CD4-positive, CD25-positive, alpha-beta regulatory T cell (primary cell): ENCODE measurements around the gene GPR137. TPM values are rescaled to one million over a fixed set of nuclear protein-coding genes. Genes with fewer than 3 reads are reported as not detected.
A peak's percentile ranks its signal among the peaks of the same experiment; 100 is the strongest.
"Not testable (repeated sequence)": the region's sequence is repeated elsewhere in the genome, so short reads cannot be mapped to it uniquely, and the experiment has no call there.

Experiments used
- ATAC-seq, 2 donors: fragments of 150-1000 bp; cut with Tn5 transposase; one replicate each; pipeline ENCODE4 v1.10.0; 2021; ENCODE audit warnings: low read depth in 2 of 2, moderate number of reproducible peaks in 2 of 2, moderate library complexity in 1 of 2
- DNase-seq, 3 donors: peaks; one replicate each; pipeline versions ENCODE4 v3.0.0 to v3.0.0-alpha.2; 2012 to 2022; ENCODE audit warnings: mixed read lengths in 1 of 3
- H3K27ac ChIP-seq: one replicate; pipeline ENCODE4 v1.7.0; 2013; ENCODE audit warnings: mild to moderate bottlenecking, low read length; ENCODE audit not compliant: insufficient read depth, poor library complexity, severe bottlenecking
- H3K27me3 ChIP-seq: one replicate; pipeline ENCODE4 v1.7.0; 2013; ENCODE audit warnings: low read length; ENCODE audit not compliant: control insufficient read depth, insufficient read depth
- H3K36me3 ChIP-seq: one replicate; pipeline ENCODE4 v1.7.0; 2013; ENCODE audit warnings: mild to moderate bottlenecking, low read length, moderate library complexity; ENCODE audit not compliant: control insufficient read depth, insufficient read depth
- H3K4me1 ChIP-seq: 2 replicates; pipeline ENCODE4 v1.7.0; 2013; ENCODE audit warnings: mild to moderate bottlenecking, low read length; ENCODE audit not compliant: insufficient read depth, control insufficient read depth, poor library complexity, severe bottlenecking
- H3K4me3 ChIP-seq: one replicate; pipeline ENCODE4 v1.7.0; 2013; ENCODE audit warnings: low read depth, mild to moderate bottlenecking, low read length, moderate library complexity
- H3K9me3 ChIP-seq, 2 experiments: 1 replicate in 1 of 2; 2 replicates in 1 of 2; pipeline ENCODE4 v1.7.0; 2013; ENCODE audit warnings: low read length in 2 of 2, mild to moderate bottlenecking in 1 of 2, moderate library complexity in 1 of 2; ENCODE audit not compliant: control insufficient read depth in 2 of 2
- H3K27ac Mint-ChIP-seq, 3 donors: one replicate each; pipeline ENCODE4 v1.8.0; 2020 to 2022; ENCODE audit warnings: mild to moderate bottlenecking in 3 of 3, mixed read lengths in 3 of 3, moderate library complexity in 2 of 3
- H3K27me3 Mint-ChIP-seq: one replicate; pipeline ENCODE4 v1.8.0; 2022; ENCODE audit warnings: mild to moderate bottlenecking, mixed read lengths
- H3K36me3 Mint-ChIP-seq: one replicate; pipeline ENCODE4 v1.8.0; 2020; ENCODE audit warnings: mixed read lengths
- H3K4me1 Mint-ChIP-seq, 4 donors: one replicate each; pipeline ENCODE4 v1.8.0; 2020 to 2022; ENCODE audit warnings: mixed read lengths in 4 of 4, mild to moderate bottlenecking in 1 of 4
- H3K4me3 Mint-ChIP-seq, 4 donors: one replicate each; pipeline ENCODE4 v1.8.0; 2020 to 2022; ENCODE audit warnings: mild to moderate bottlenecking in 4 of 4, mixed read lengths in 4 of 4, moderate library complexity in 3 of 4
- H3K9me3 Mint-ChIP-seq, 7 donors: one replicate each; pipeline ENCODE4 v1.8.0; 2020 to 2022; ENCODE audit warnings: mixed read lengths in 7 of 7, mild to moderate bottlenecking in 3 of 7, moderate library complexity in 2 of 7
- polyA plus RNA-seq, 4 donors: library from polyadenylated mRNA; unstranded; fragments of 300-500 nt; fragmentation: Illumina TruSeq; gene quantifications; one replicate each; pipeline ENCODE4 v1.2.3, GENCODE V29; 2021
- total RNA-seq: library from RNA; stranded (reverse); gene quantifications from one replicate; pipeline ENCODE4 v1.2.3, GENCODE V29; 2022

The GPR137 gene
- total and polyA plus RNA-seq, 5 donors from 2014 or later = 4.1 to 26.0 (median 6.5) TPM

- Mint-ChIP-seq H3K9me3 (no peaks in the 10 kb centered on the region), H3K27me3 (peaks cover 13% of the 10 kb centered on the region), H3K27ac (peak overlapping the region; percentile 88 to 96 (median 95)), H3K4me3 (peak overlapping the region; percentile 95 to 99 (median 97)), H3K4me1 (peaks cover 7 to 39% (median 16%) of the 10 kb centered on the region in 4 donors), H3K36me3 (no peaks in the 10 kb centered on the region)
- Histone ChIP-seq H3K27ac (peak overlapping the region; percentile 79), H3K9me3 (no peaks in the 10 kb centered on the region), H3K27me3 (no peaks in the 10 kb centered on the region), H3K4me3 (peak overlapping the region; percentile 77), H3K36me3 (no peaks in the 10 kb centered on the region), H3K4me1 (peaks cover 30% of the 10 kb centered on the region)
- DNase-seq = peak; percentile 62 to 80 (median 72)
- peak; percentile 6 for ATAC-seq
Measured at GRCh38 chr11:64305691-64306562, 20.3 kb downstream of the GPR137 start.

- no peaks in the 10 kb centered on the region for H3K27me3 ChIP-seq
- H3K27ac ChIP-seq = peak overlapping the region; percentile 79
- Mint-ChIP-seq H3K4me1 (peaks cover 8 to 40% (median 14%) of the 10 kb centered on the region in 4 donors), H3K27ac (peak overlapping the region in 2 of 3 donors; percentile 95 to 96), H3K27me3 (peaks cover 9% of the 10 kb centered on the region), H3K9me3 (no peaks in the 10 kb centered on the region), H3K4me3 (peak overlapping the region; percentile 95 to 99 (median 97)), H3K36me3 (no peaks in the 10 kb centered on the region)
- no peak for DNase-seq
- H3K4me1 ChIP-seq = peaks cover 26% of the 10 kb centered on the region
- H3K9me3 ChIP-seq = no peaks in the 10 kb centered on the region
- H3K36me3 ChIP-seq = no peaks in the 10 kb centered on the region
- no peak for ATAC-seq
- H3K4me3 ChIP-seq = peak overlapping the region; percentile 77
Measured at GRCh38 chr11:64306563-64306875, 20.9 kb downstream of the GPR137 start.

DNA sequence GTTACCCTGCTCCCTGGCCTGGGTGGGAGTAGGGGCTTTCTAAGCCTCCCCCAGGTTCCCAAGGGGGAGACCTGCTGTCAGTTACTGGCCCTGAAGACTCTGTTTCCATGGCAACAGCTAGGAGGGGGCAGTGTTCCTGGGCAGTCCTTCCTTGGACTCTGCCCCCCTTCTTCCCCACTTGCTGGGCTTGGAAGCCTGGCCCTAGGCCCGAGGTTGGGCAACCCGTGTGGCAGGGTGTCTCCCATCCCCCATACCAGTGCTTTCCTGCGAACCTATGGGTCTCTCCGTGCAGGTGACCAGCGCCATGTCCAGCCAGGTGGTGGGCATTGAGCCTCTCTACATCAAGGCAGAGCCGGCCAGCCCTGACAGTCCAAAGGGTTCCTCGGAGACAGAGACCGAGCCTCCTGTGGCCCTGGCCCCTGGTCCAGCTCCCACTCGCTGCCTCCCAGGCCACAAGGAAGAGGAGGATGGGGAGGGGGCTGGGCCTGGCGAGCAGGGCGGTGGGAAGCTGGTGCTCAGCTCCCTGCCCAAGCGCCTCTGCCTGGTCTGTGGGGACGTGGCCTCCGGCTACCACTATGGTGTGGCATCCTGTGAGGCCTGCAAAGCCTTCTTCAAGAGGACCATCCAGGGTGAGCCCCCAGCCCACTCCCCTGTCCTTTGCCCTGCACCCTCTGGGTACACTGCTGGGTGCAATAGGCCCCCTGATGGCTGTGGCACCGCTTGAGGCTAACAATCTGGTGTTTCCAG lies 21.4 kb downstream of the GPR137 start:
- Mint-ChIP-seq H3K27me3 (peaks cover 9% of the 10 kb centered on the region), H3K4me1 (peaks cover 8 to 36% (median 14%) of the 10 kb centered on the region in 4 donors), H3K9me3 (no peaks in the 10 kb centered on the region), H3K27ac (peak overlapping the region; percentile 8 to 96 (median 95)), H3K36me3 (no peaks in the 10 kb centered on the region), H3K4me3 (peak overlapping the region; percentile 70 to 97 (median 96))
- ATAC-seq (no peak), DNase-seq (no peak)
- Histone ChIP-seq H3K27ac (peak overlapping the region; percentile 79), H3K4me3 (peak overlapping the region; percentile 77), H3K4me1 (peaks cover 26% of the 10 kb centered on the region), H3K27me3 (no peaks in the 10 kb centered on the region), H3K9me3 (no peaks in the 10 kb centered on the region), H3K36me3 (no peaks in the 10 kb centered on the region)

DNA sequence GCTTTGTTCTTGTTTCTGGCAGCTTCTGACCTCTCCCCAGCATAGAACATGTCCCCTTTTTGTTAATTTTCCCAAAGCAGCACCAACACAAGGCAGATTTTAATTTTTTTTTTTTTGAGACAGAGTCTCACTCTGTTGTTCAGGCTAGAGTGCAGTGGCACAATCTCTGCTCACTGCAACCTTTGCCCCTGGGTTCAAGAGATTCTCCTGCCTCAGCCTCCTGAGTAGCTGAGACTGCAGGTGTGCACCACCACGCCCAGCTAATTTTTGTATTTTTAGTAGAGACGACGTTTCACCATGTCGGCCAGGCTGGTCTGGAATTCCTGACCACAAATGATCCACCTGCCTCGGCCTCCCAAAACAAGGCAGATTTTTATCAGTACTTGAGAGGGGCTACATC lies 22.1 kb downstream of the GPR137 start:
- not testable (repeated sequence) for H3K27me3 ChIP-seq, H3K9me3 ChIP-seq, H3K27me3 Mint-ChIP-seq, H3K9me3 Mint-ChIP-seq, ATAC-seq, H3K36me3 Mint-ChIP-seq, DNase-seq, H3K4me3 ChIP-seq, H3K36me3 ChIP-seq, H3K27ac ChIP-seq
- Mint-ChIP-seq H3K4me1 (peaks cover 10 to 43% (median 16%) of the 10 kb centered on the region in 4 donors), H3K4me3 (peak overlapping the region; percentile 46 to 75 (median 68)), H3K27ac (peak overlapping the region in 1 of 3 donors; percentile 71)
- H3K4me1 ChIP-seq = peaks cover 26% of the 10 kb centered on the region

DNA sequence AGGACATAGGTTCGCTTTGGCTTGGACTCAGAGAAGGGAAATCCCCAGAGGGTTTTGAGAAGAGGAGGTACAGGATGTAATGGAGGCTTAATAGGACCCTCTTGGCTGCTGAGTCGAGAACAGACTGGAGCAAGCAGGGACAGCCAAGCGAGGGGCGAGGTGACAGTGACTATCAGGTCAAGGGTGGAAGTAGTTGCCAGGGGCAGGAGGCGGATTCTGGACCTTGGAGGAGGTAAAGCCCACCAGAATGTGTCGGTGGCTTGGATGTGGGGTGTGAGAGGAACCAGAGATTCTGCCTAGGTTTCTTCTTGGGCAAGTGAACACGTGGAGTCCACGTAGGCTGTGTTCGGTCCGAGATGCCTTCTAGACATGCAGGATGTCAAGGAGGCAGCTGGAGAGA lies 27.3 kb downstream of the GPR137 start:
- Histone ChIP-seq H3K9me3 (no peaks in the 10 kb centered on the region), H3K36me3 (peaks cover 4% of the 10 kb centered on the region), H3K27ac (no peak overlapping the region), H3K4me1 (peaks cover 15% of the 10 kb centered on the region), H3K4me3 (no peak overlapping the region), H3K27me3 (no peaks in the 10 kb centered on the region)
- Mint-ChIP-seq H3K4me3 (peak overlapping the region in 1 of 4 donors; percentile 92), H3K27ac (peak overlapping the region in 2 of 3 donors; percentile 62 to 73), H3K27me3 (no peaks in the 10 kb centered on the region), H3K36me3 (peaks cover 14% of the 10 kb centered on the region), H3K9me3 (peaks cover 0 to 2% (median 0%) of the 10 kb centered on the region in 7 donors), H3K4me1 (peaks cover 0 to 42% (median 19%) of the 10 kb centered on the region in 4 donors)
- DNase-seq (no peak), ATAC-seq (no peak)

DNA sequence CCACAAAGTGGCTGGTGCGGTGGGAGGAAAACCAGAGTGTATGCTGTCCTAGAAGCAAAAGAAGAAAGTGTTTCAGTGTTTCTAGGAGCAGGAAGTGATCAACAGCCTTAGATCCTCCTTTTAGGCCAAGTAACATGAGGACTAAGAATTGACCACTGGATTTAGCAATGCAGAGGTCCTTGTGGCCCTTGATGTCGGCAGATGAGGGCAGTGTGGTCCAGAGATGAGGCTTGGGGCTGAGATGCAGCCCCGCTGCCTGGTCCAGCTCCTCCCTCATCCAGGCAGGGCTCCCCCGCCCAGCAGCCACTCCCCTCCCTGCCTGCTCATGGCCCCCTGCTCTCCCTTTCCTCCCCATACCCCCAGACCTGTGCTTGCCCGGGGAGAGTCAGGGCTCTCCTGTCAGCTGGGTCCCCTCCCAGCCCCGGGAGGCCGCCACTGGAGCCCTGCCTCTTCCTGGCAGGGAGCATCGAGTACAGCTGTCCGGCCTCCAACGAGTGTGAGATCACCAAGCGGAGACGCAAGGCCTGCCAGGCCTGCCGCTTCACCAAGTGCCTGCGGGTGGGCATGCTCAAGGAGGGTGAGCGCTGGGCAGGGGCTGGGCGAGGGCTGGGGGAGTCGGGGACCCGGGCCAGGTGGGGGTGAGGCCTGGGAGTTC lies 28.0 kb downstream of the GPR137 start:
- Histone ChIP-seq H3K4me3 (no peak overlapping the region), H3K9me3 (no peaks in the 10 kb centered on the region), H3K36me3 (peaks cover 4% of the 10 kb centered on the region), H3K27ac (no peak overlapping the region), H3K27me3 (no peaks in the 10 kb centered on the region), H3K4me1 (peaks cover 20% of the 10 kb centered on the region)
- peaks cover 0 to 2% (median 0%) of the 10 kb centered on the region in 7 donors for H3K9me3 Mint-ChIP-seq
- peaks cover 0 to 48% (median 21%) of the 10 kb centered on the region in 4 donors for H3K4me1 Mint-ChIP-seq
- peaks cover 14% of the 10 kb centered on the region for H3K36me3 Mint-ChIP-seq
- DNase-seq = no peak
- ATAC-seq = no peak
- H3K27ac Mint-ChIP-seq = peak overlapping the region in 1 of 3 donors; percentile 62
- H3K4me3 Mint-ChIP-seq = peak overlapping the region in 2 of 4 donors; percentile 31 to 92
- H3K27me3 Mint-ChIP-seq = no peaks in the 10 kb centered on the region

DNA sequence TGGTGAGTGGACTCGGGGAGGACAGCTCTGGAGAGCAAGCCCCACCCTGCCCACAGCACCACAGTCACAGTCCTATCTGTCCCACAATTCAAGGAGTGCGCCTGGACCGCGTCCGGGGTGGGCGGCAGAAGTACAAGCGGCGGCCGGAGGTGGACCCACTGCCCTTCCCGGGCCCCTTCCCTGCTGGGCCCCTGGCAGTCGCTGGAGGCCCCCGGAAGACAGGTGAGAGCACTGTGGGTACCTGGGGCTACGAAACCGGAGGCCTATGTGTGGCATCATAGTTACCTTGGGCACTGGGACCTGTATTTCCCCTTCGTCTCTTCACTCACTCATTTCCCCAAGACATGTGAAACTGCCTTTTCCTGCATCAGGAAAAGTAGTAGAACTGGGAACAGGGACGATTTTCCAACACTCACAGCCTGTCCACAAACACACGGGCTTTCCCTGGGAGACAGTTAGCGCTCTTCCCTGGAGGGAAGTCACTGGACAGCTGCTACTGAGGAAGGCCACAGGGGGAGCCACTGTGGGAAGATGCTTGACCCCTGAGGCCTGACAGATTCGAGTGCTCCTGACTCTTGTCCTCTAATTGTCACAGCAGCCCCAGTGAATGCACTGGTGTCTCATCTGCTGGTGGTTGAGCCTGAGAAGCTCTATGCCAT lies 28.6 kb downstream of the GPR137 start:
- DNase-seq = no peak
- H3K27me3 Mint-ChIP-seq = no peaks in the 10 kb centered on the region
- H3K27ac Mint-ChIP-seq = peak overlapping the region in 1 of 3 donors; percentile 81
- Histone ChIP-seq H3K27me3 (no peaks in the 10 kb centered on the region), H3K9me3 (no peaks in the 10 kb centered on the region), H3K4me3 (no peak overlapping the region), H3K36me3 (peaks cover 4% of the 10 kb centered on the region), H3K27ac (no peak overlapping the region), H3K4me1 (peaks cover 27% of the 10 kb centered on the region)
- peaks cover 14% of the 10 kb centered on the region for H3K36me3 Mint-ChIP-seq
- peak overlapping the region in 1 of 4 donors; percentile 80 for H3K4me3 Mint-ChIP-seq
- no peak for ATAC-seq
- peaks cover 0 to 53% (median 26%) of the 10 kb centered on the region in 4 donors for H3K4me1 Mint-ChIP-seq
- peaks cover 0 to 2% (median 0%) of the 10 kb centered on the region in 7 donors for H3K9me3 Mint-ChIP-seq
